ENCODE measurements around the gene DUSP8.

DUSP8 gene

DNA sequence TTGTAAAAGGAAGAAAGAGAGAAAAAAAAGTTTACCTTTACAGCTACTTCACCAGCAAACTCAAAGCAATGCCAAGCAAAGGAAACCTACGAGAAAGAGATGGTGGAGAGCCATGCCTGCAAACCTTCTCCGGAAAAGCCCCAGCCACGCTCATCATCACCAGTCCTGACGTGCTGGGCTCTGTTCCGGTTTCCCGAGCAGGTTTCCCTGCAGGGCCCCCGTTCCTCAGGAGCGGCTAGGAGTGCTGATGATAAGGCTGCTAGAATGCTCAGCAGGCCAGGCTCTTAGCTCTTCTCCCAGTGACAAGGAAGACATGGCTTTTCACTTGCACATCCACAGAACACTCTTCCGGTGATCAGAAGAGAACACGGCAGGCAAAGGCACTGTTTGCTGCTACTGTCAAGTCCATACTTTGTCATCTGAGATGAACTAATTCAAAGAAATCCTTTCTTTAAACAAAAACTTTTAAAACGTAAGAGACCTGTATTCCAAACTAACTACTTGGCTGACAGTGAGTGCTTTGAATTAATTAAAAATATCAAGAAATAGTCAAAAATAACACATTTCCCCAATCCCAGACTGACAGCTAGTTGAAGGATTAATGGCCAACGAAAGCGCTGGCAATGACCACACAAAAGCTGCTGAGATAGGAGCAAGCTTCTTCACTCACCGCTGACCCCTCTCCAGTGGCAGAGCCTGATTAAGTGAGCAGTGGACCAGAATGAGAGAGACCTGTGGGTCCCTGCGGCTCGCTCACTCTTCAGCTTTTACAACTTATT is 35.8 kb downstream of the DUSP8 start:
- no peaks in the 10 kb centered on the region for H3K9me3 ChIP-seq
- no peak overlapping the region for H3K27ac ChIP-seq
- intact Hi-C loops (cut with DNase I; ENCODE audit: low total_unique reads), result no loop called here
- H3K27me3 ChIP-seq, result peaks cover 0 to 10% of the 10 kb centered on the region in 2 donors
- no peak overlapping the region for H3K4me3 ChIP-seq
- no peak for DNase-seq
- TF ChIP-seq CTCF (IDR thresholded peaks at IDR 0.05), result no peak
- H3K4me1 ChIP-seq, result peaks cover 0 to 58% (median 48%) of the 10 kb centered on the region in 4 donors
- H3K36me3 ChIP-seq, result peaks cover 11 to 20% (median 13%) of the 10 kb centered on the region in 3 donors

- no peak for DNase-seq
- Histone ChIP-seq H3K4me1 (peaks cover 0 to 68% (median 56%) of the 10 kb centered on the region in 4 donors), H3K9me3 (no peaks in the 10 kb centered on the region), H3K27me3 (peaks cover 0 to 10% of the 10 kb centered on the region in 2 donors), H3K36me3 (peaks cover 11 to 20% (median 13%) of the 10 kb centered on the region in 3 donors), H3K27ac (peak overlapping the region; percentile 10 to 54), H3K4me3 (no peak overlapping the region)
- TF ChIP-seq CTCF (IDR thresholded peaks at IDR 0.05), result no peak
- intact Hi-C loops (cut with DNase I; ENCODE audit: low total_unique reads), result no loop called here
Observed at GRCh38 chr11:1534682-1535081, 37.4 kb downstream of the DUSP8 start.

DNA sequence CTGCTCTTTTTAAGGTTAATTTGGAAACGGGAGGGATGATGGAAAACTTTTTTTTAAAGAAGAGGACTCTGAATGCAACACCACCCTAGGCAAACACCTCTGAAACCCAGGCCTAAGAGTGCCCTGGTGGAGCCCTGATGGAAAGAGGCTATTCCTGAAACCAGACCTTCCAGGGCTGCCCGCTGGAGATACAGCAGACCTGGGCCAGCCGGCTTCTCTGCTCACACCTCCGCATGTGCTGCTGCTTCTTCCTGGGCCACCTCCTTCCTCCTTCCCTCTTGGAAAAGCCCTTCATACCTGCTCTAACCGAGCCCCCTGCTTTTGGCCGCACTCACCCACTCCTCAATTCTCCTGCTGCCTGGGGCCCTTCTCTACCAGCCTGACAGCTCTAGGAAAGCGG is 37.9 kb downstream of the DUSP8 start:
- Histone ChIP-seq H3K4me1 (peaks cover 0 to 68% (median 56%) of the 10 kb centered on the region in 4 donors), H3K4me3 (no peak overlapping the region)

DNA sequence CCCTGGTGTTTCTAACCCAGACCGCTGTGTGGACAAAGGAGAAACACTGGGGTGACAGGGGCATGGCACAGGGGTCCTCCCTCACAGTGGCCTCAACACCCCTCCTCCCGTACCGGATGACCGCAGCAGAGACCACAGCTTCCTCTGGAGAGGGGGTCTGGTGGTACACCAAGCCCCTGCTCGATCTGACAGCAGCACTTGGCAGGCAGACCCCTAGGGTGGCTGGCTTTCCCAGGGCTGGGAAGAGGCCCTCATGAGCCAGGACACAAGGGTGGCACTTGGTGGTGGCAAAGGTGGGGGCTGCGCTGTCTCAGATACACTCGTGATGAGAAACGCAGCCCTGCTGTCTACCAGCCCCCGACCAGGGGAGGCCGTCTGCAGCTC is 38.7 kb downstream of the DUSP8 start:
- no peaks in the 10 kb centered on the region for H3K9me3 ChIP-seq
- peak overlapping the region; percentile 72 to 76 for H3K27ac ChIP-seq
- no peak overlapping the region for H3K4me3 ChIP-seq
- intact Hi-C loops (cut with DNase I; ENCODE audit: low total_unique reads), result no loop called here
- no peak for TF ChIP-seq CTCF (IDR thresholded peaks at IDR 0.05)
- peaks cover 0 to 7% of the 10 kb centered on the region in 2 donors for H3K27me3 ChIP-seq
- peaks cover 0 to 74% (median 57%) of the 10 kb centered on the region in 4 donors for H3K4me1 ChIP-seq
- H3K36me3 ChIP-seq, result peaks cover 11 to 20% (median 13%) of the 10 kb centered on the region in 3 donors
- no peak for DNase-seq

More for the DNA sequence above, 37.9 kb downstream of the DUSP8 start:
- no peak for DNase-seq
- peaks cover 11 to 20% (median 13%) of the 10 kb centered on the region in 3 donors for H3K36me3 ChIP-seq
- H3K27ac ChIP-seq, result peak overlapping the region; percentile 10 to 54
- H3K9me3 ChIP-seq, result no peaks in the 10 kb centered on the region
- peaks cover 0 to 8% of the 10 kb centered on the region in 2 donors for H3K27me3 ChIP-seq
- intact Hi-C loops (cut with DNase I; ENCODE audit: low total_unique reads), result no loop called here
- TF ChIP-seq CTCF (IDR thresholded peaks at IDR 0.05), result no peak

GRCh38 chr11:1532606-1533341 is 39.3 kb downstream of the DUSP8 start:
- H3K27ac ChIP-seq, result peak overlapping the region; percentile 72 to 76
- TF ChIP-seq CTCF (IDR thresholded peaks at IDR 0.05), result no peak
- no peaks in the 10 kb centered on the region for H3K9me3 ChIP-seq
- H3K4me3 ChIP-seq, result no peak overlapping the region
- peaks cover 0 to 74% (median 57%) of the 10 kb centered on the region in 4 donors for H3K4me1 ChIP-seq
- no peak for DNase-seq
- H3K36me3 ChIP-seq, result peaks cover 11 to 20% (median 13%) of the 10 kb centered on the region in 3 donors
- intact Hi-C loops (cut with DNase I; ENCODE audit: low total_unique reads), result no loop called here
- H3K27me3 ChIP-seq, result peaks cover 0 to under 1% of the 10 kb centered on the region in 2 donors

Data from tibial artery (tissue), 4 donors.